GM19239 (cell line): ENCODE results near the gene TMEM161A.
A peak's percentile ranks its signal among the peaks of the same experiment; 100 is the strongest.
"Not testable (repeated sequence)": the region's sequence is repeated elsewhere in the genome, so short reads cannot be mapped to it uniquely, and the experiment has no call there.

ENCODE experiments used
- DNase-seq: peaks from one replicate; pipeline ENCODE4 v3.0.0; 2011; ENCODE audit warnings: low spot score; ENCODE audit not compliant: insufficient read length
- FAIRE-seq: peaks from 2 replicates; lab custom pipeline; 2011; peaks lifted over from hg19 to GRCh38; lab: Jason Lieb, UNC

The TMEM161A gene

GRCh38 chr19:19157808-19158207, 19.5 kb upstream of the TMEM161A start:
- DNase-seq (no peak), FAIRE-seq (no peak)

GRCh38 chr19:19155495-19156219, 17.4 kb upstream of the TMEM161A start:
- FAIRE-seq = peak; percentile 93
- DNase-seq = peak; percentile 61

GRCh38 chr19:19154768-19155494, 16.7 kb upstream of the TMEM161A start:
- DNase-seq (no peak), FAIRE-seq (no peak)

- FAIRE-seq = no peak
- no peak for DNase-seq
Measured at GRCh38 chr19:19152668-19153384, 14.5 kb upstream of the TMEM161A start.

- DNase-seq (no peak), FAIRE-seq (peak; percentile 52)
Measured at GRCh38 chr19:19151418-19151817, 13.1 kb upstream of the TMEM161A start.

- FAIRE-seq = no peak
- no peak for DNase-seq
Measured at GRCh38 chr19:19149435-19149834, 11.2 kb upstream of the TMEM161A start.

GRCh38 chr19:19148504-19148903, 10.2 kb upstream of the TMEM161A start:
- not testable (repeated sequence) for FAIRE-seq, DNase-seq

- DNase-seq (no peak), FAIRE-seq (no peak)
Measured at GRCh38 chr19:19147344-19147743, 9.1 kb upstream of the TMEM161A start.

- DNase-seq (no peak), FAIRE-seq (no peak)
Measured at GRCh38 chr19:19146865-19147264, 8.6 kb upstream of the TMEM161A start.

GRCh38 chr19:19145684-19146608, 7.7 kb upstream of the TMEM161A start:
- peak; percentile 33 for FAIRE-seq
- peak; percentile 82 for DNase-seq

GRCh38 chr19:19145281-19145680, 7.0 kb upstream of the TMEM161A start:
- DNase-seq (no peak), FAIRE-seq (no peak)

- no peak for FAIRE-seq
- no peak for DNase-seq
Measured at GRCh38 chr19:19142347-19142746, 4.1 kb upstream of the TMEM161A start.

GRCh38 chr19:19140476-19140875, 2.2 kb upstream of the TMEM161A start:
- DNase-seq (no peak), FAIRE-seq (no peak)

GRCh38 chr19:19139876-19140229, 1.6 kb upstream of the TMEM161A start:
- no peak for FAIRE-seq

GRCh38 chr19:19137556-19138108, 646 bp downstream of the TMEM161A start:
- no peak for FAIRE-seq
- DNase-seq = no peak

More at GRCh38 chr19:19139876-19140229, 1.6 kb upstream of the TMEM161A start:
- no peak for DNase-seq

- not testable (repeated sequence) for FAIRE-seq
Measured at GRCh38 chr19:19135713-19136112, 2.6 kb downstream of the TMEM161A start.

GRCh38 chr19:19134687-19135158, 3.6 kb downstream of the TMEM161A start:
- DNase-seq (no peak), FAIRE-seq (no peak)

More at GRCh38 chr19:19135713-19136112, 2.6 kb downstream of the TMEM161A start:
- not testable (repeated sequence) for DNase-seq

GRCh38 chr19:19133985-19134384, 4.3 kb downstream of the TMEM161A start:
- DNase-seq (no peak), FAIRE-seq (no peak)

- FAIRE-seq = no peak
- DNase-seq = no peak
Measured at GRCh38 chr19:19132912-19133311, 5.4 kb downstream of the TMEM161A start.
